HG03378 (cell line): ENCODE results near the gene ABCC2.
A peak's percentile ranks its signal among the peaks of the same experiment; 100 is the strongest.
"Not testable (repeated sequence)": the region's sequence is repeated elsewhere in the genome, so short reads cannot be mapped to it uniquely, and the experiment has no call there.

Source experiments
- ATAC-seq: cut with Tn5 transposase; IDR thresholded peaks from one replicate; pipeline ENCODE4 v1.9.1; 2021; ENCODE audit warnings: mild to moderate bottlenecking, moderate library complexity; ENCODE audit not compliant: unreplicated experiment

ABCC2 gene

GRCh38 chr10:99851825-99852224 lies 69.4 kb downstream of the ABCC2 start:
- ATAC-seq: no peak

- ATAC-seq: no peak
Observed at GRCh38 chr10:99852481-99853213, 70.2 kb downstream of the ABCC2 start.

GRCh38 chr10:99853655-99854054 lies 71.2 kb downstream of the ABCC2 start:
- no peak for ATAC-seq

- no peak for ATAC-seq
Observed at GRCh38 chr10:99854860-99855259, 72.4 kb downstream of the ABCC2 start.

GRCh38 chr10:99855479-99856071 lies 73.1 kb downstream of the ABCC2 start:
- no peak for ATAC-seq

GRCh38 chr10:99858849-99859248 lies 76.4 kb downstream of the ABCC2 start:
- ATAC-seq: no peak

- no peak for ATAC-seq
Observed at GRCh38 chr10:99859585-99859984, 77.1 kb downstream of the ABCC2 start.

GRCh38 chr10:99860466-99860865 lies 78.0 kb downstream of the ABCC2 start:
- ATAC-seq: no peak

GRCh38 chr10:99863535-99864240 lies 81.2 kb downstream of the ABCC2 start:
- ATAC-seq: not testable (repeated sequence)

GRCh38 chr10:99867250-99867649 lies 84.8 kb downstream of the ABCC2 start:
- not testable (repeated sequence) for ATAC-seq

- ATAC-seq: no peak
Observed at GRCh38 chr10:99869581-99870122, 87.2 kb downstream of the ABCC2 start.

GRCh38 chr10:99870123-99870730 lies 87.8 kb downstream of the ABCC2 start:
- ATAC-seq: peak; percentile 54

GRCh38 chr10:99872367-99873162 lies 90.1 kb downstream of the ABCC2 start:
- no peak for ATAC-seq

- no peak for ATAC-seq
Observed at GRCh38 chr10:99873846-99874245, 91.4 kb downstream of the ABCC2 start.

- ATAC-seq: no peak
Observed at GRCh38 chr10:99874341-99875085, 92.1 kb downstream of the ABCC2 start.

GRCh38 chr10:99875473-99875872 lies 93.0 kb downstream of the ABCC2 start:
- no peak for ATAC-seq

- no peak for ATAC-seq
Observed at GRCh38 chr10:99880080-99880835, 97.8 kb downstream of the ABCC2 start.

GRCh38 chr10:99881371-99881770 lies 98.9 kb downstream of the ABCC2 start:
- ATAC-seq: no peak

- ATAC-seq: no peak
Observed at GRCh38 chr10:99883523-99883922, 101.1 kb downstream of the ABCC2 start.
